HCT116 (cell line): Measurements from ENCODE around the gene SYNDIG1. TPM values are rescaled to one million over a fixed set of nuclear protein-coding genes. Genes with fewer than 3 reads are reported as not detected.

Experiments used
- ATAC-seq: fragments of 200-7000 bp; cut with Tn5 transposase; 2 replicates; pipeline ENCODE4 v1.9.1; 2020; ENCODE audit warnings: mild to moderate bottlenecking, moderate library complexity
- BruUV-seq: library from RNA; stranded (reverse); fragments of 400-500 nt; replicated peaks from 2 replicates; lab custom pipeline; 2021; lab: Mats Ljungman, UMichigan
- CTCF ChIA-PET: fragments of 300-600 bp; sonication (Branson Sonifier 250); formaldehyde crosslinking; loops from one replicate; lab custom pipeline; 2021; ENCODE audit warnings: antibody characterized with exemption; lab: Charles Lee
- POLR2A ChIA-PET: fragments of 300-600, 350-600 bp; sonication (Branson Sonifier 250); formaldehyde crosslinking; loops from one replicate; lab custom pipeline; 2021; ENCODE audit warnings: antibody characterized with exemption; lab: Charles Lee
- RAD21 ChIA-PET, 2 experiments: fragments of 300-600 bp; sonication (Branson Sonifier 250); formaldehyde crosslinking; loops; one replicate each; lab custom pipeline; 2023; ENCODE audit warnings: low total read pairs in 2 of 2; ENCODE audit not compliant: uncharacterized antibody in 2 of 2, unreplicated experiment in 2 of 2, low non-redundant PET in 1 of 2; lab: Charles Lee
- DNase-seq: peaks from one replicate; pipeline ENCODE4 v3.0.0-alpha.2; 2010; ENCODE audit warnings: low read depth, low spot score
- H2AFZ ChIP-seq: fragments of 200-600 bp; shearing (Covaris generic), sonication (generic); 2 replicates; pipeline ENCODE4 v1.6.1; 2017; ENCODE audit warnings: low read depth, mixed run types, mixed read lengths, antibody characterized with exemption, low read length; ENCODE audit not compliant: poor library complexity, severe bottlenecking
- H3K27ac ChIP-seq: 2 replicates; pipeline ENCODE4 v1.5.1; 2012; ENCODE audit warnings: low read depth, low read length
- H3K27me3 ChIP-seq: fragments of 200-600 bp; sonication (generic); 2 replicates; pipeline ENCODE4 v1.6.1; 2016; ENCODE audit warnings: mixed run types, low read length, mixed read lengths; ENCODE audit not compliant: insufficient read depth
- H3K36me3 ChIP-seq, 2 experiments: fragments of 200-500 bp in 1 of 2; fragments of 200-600 bp in 1 of 2; sonication (Bioruptor generic) in 1 of 2; sonication (generic) in 1 of 2; 2 replicates each; pipeline versions ENCODE4 v1.5.1 to v1.6.1; 2014 to 2016; ENCODE audit warnings: low read length in 2 of 2, inconsistent platforms in 1 of 2, mixed read lengths in 1 of 2, mixed run types in 1 of 2; ENCODE audit not compliant: insufficient read depth in 2 of 2, control insufficient read depth in 1 of 2
- H3K4me1 ChIP-seq, 2 experiments: fragments of 200-600 bp in 1 of 2; sonication (generic) in 1 of 2; 2 replicates each; pipeline versions ENCODE4 v1.5.1 to v1.6.1; 2012 to 2017; ENCODE audit warnings: low read length in 2 of 2, inconsistent platforms in 1 of 2, mild to moderate bottlenecking in 1 of 2, mixed read lengths in 1 of 2, mixed run types in 1 of 2, moderate library complexity in 1 of 2; ENCODE audit not compliant: insufficient read depth in 2 of 2, control insufficient read depth in 1 of 2
- H3K4me2 ChIP-seq: fragments of 200-600 bp; sonication (generic); 2 replicates; pipeline ENCODE4 v1.6.1; 2017; ENCODE audit warnings: mixed run types, low read length, mixed read lengths
- H3K4me3 ChIP-seq, 2 experiments: fragments of 200-600 bp in 1 of 2; sonication (generic) in 1 of 2; replicated peaks in 1 of 2; 2 replicates each; pipeline ENCODE4 v1.5.1; 2011 to 2016; ENCODE audit warnings: low read length in 2 of 2, control low read depth in 1 of 2, low read depth in 1 of 2, mild to moderate bottlenecking in 1 of 2, mixed read lengths in 1 of 2, mixed run types in 1 of 2
- H3K79me2 ChIP-seq: fragments of 200-600 bp; sonication (generic); 2 replicates; pipeline ENCODE4 v1.6.1; 2017; ENCODE audit warnings: mild to moderate bottlenecking, mixed run types, low read length, moderate library complexity, mixed read lengths; ENCODE audit not compliant: insufficient read depth
- H3K9ac ChIP-seq: fragments of 200-600 bp; sonication (generic); 2 replicates; pipeline ENCODE4 v1.6.1; 2016; ENCODE audit warnings: low read length, mixed read lengths
- H3K9me2 ChIP-seq: fragments of 200-600 bp; sonication (generic), shearing (Covaris generic); 2 replicates; pipeline ENCODE4 v1.6.1; 2017; ENCODE audit warnings: mixed run types, mild to moderate bottlenecking, moderate library complexity; ENCODE audit not compliant: insufficient read depth
- H3K9me3 ChIP-seq, 2 experiments: fragments of 200-500 bp in 1 of 2; fragments of 200-600 bp in 1 of 2; sonication (Bioruptor generic) in 1 of 2; sonication (generic) in 1 of 2; 2 replicates each; pipeline ENCODE4 v1.6.1; 2014 to 2017; ENCODE audit warnings: low read length in 2 of 2, mixed read lengths in 2 of 2, inconsistent platforms in 1 of 2, low read depth in 1 of 2, mild to moderate bottlenecking in 1 of 2, mixed run types in 1 of 2, moderate library complexity in 1 of 2; ENCODE audit not compliant: control insufficient read depth in 1 of 2, insufficient read depth in 1 of 2
- H4K20me1 ChIP-seq: fragments of 200-600 bp; sonication (generic), shearing (Covaris generic); 2 replicates; pipeline ENCODE4 v1.6.1; 2017; ENCODE audit warnings: mixed run types, mild to moderate bottlenecking, moderate library complexity; ENCODE audit not compliant: insufficient read depth
- CBX3 ChIP-seq: IDR thresholded peaks from 2 replicates; pipeline ENCODE4 v1.6.1; 2012; ENCODE audit warnings: low read depth
- ELF1 ChIP-seq: IDR thresholded peaks from 2 replicates; pipeline ENCODE4 v1.6.1; 2012; ENCODE audit warnings: low read depth, borderline replicate concordance
- FOSL1 ChIP-seq: IDR thresholded peaks from 2 replicates; pipeline ENCODE4 v1.6.1; 2012; ENCODE audit warnings: low read depth
- MAX ChIP-seq: IDR thresholded peaks from 2 replicates; pipeline ENCODE4 v1.6.1; 2012
- POLR2AphosphoS5 ChIP-seq: IDR thresholded peaks from 2 replicates; pipeline ENCODE4 v1.6.1; 2011; ENCODE audit warnings: mild to moderate bottlenecking, low read depth, low read length, moderate library complexity
- RAD21 ChIP-seq: IDR thresholded peaks from 2 replicates; pipeline ENCODE4 v1.6.1; 2012; ENCODE audit warnings: low read depth, mild to moderate bottlenecking
- REST ChIP-seq: IDR thresholded peaks from 2 replicates; pipeline ENCODE4 v1.6.1; 2012; ENCODE audit warnings: low read depth
- SIN3A ChIP-seq: IDR thresholded peaks from 2 replicates; pipeline ENCODE4 v1.6.1; 2012; ENCODE audit warnings: low read depth
- SP1 ChIP-seq: IDR thresholded peaks from 2 replicates; pipeline ENCODE4 v1.6.1; 2012; ENCODE audit warnings: low read depth
- SRF ChIP-seq: IDR thresholded peaks from 2 replicates; pipeline ENCODE4 v1.6.1; 2012; ENCODE audit warnings: low read depth
- TCF7L2 ChIP-seq: IDR thresholded peaks from 2 replicates; pipeline ENCODE4 v1.7.0; 2011; ENCODE audit warnings: borderline replicate concordance, inconsistent platforms; ENCODE audit not compliant: insufficient read depth, insufficient read length; ENCODE audit errors: extremely low read depth
- YY1 ChIP-seq: IDR thresholded peaks from 2 replicates; pipeline ENCODE4 v1.6.1; 2011; ENCODE audit warnings: low read length, low read depth, moderate library complexity, mild to moderate bottlenecking; ENCODE audit not compliant: insufficient replicate concordance; ENCODE audit errors: extremely low read depth
- ZFX ChIP-seq: fragments of 450-650 bp; IDR thresholded peaks from 2 replicates; pipeline ENCODE4 v1.6.1; 2017
- intact Hi-C: fragments of 100-400 bp; cut with micrococcal nuclease; formaldehyde crosslinking; loops from 2 replicates; pipeline ENCODE4 v1.10.0; 2022
- total RNA-seq: library from RNA; stranded (reverse); gene quantifications from one replicate; pipeline ENCODE4 v1.2.1, GENCODE V29; 2021; ENCODE audit not compliant: unreplicated experiment
- TF ChIP-seq, protein P1 (sequence below), 3 experiments: fragments of 200-600 bp in 1 of 3; sonication (generic) in 1 of 3; IDR thresholded peaks in 2 of 3; conservative IDR thresholded peaks in 1 of 3; 2 replicates each; pipeline ENCODE4 v1.5.1; 2012 to 2017; ENCODE audit warnings: low read depth in 2 of 3, low read length in 2 of 3, antibody characterized with exemption in 1 of 3, borderline replicate concordance in 1 of 3, control low read depth in 1 of 3, mild to moderate bottlenecking in 1 of 3, mixed read lengths in 1 of 3, mixed run types in 1 of 3, moderate library complexity in 1 of 3; ENCODE audit not compliant: insufficient read depth in 1 of 3

The SYNDIG1 gene
- total RNA-seq, 1 experiment from 2014 or later: not detected

- Histone ChIP-seq H3K27me3 (peaks cover 19% of the 10 kb centered on the region), H4K20me1 (no peaks in the 10 kb centered on the region), H3K4me3 (no peak overlapping the region), H3K4me2 (no peak overlapping the region), H3K27ac (no peak overlapping the region), H3K9me3 (no peaks in the 10 kb centered on the region), H3K4me1 (no peaks in the 10 kb centered on the region), H2AFZ (no peak overlapping the region), H3K79me2 (no peaks in the 10 kb centered on the region), H3K36me3 (no peaks in the 10 kb centered on the region), H3K9ac (no peak overlapping the region), H3K9me2 (no peaks in the 10 kb centered on the region)
- DNase-seq: no peak
- ChIA-PET CTCF (no interaction called here), POLR2A (no interaction called here), RAD21 (no interaction called here)
- ATAC-seq: no peak
- TF ChIP-seq SRF: no peak
- TF ChIP-seq FOSL1: no peak
- TF ChIP-seq SP1: no peak
- TF ChIP-seq TCF7L2: no peak
- BruUV-seq: no TSS peak
- intact Hi-C loops: loop anchor here (10.0 kb wide), 1 partner anchor 57 kb away; no protein-coding TSS in a partner anchor
These were observed 32.5 kb downstream of the SYNDIG1 start for GRCh38 chr20:24501764-24502556.

GRCh38 chr20:24502661-24503060 is 33.2 kb downstream of the SYNDIG1 start:
- ChIA-PET POLR2A (no interaction called here), RAD21 (no interaction called here), CTCF (no interaction called here)
- Histone ChIP-seq H3K4me1 (no peaks in the 10 kb centered on the region), H3K79me2 (no peaks in the 10 kb centered on the region), H2AFZ (no peak overlapping the region), H4K20me1 (no peaks in the 10 kb centered on the region), H3K36me3 (no peaks in the 10 kb centered on the region), H3K27me3 (peaks cover 19% of the 10 kb centered on the region), H3K9me2 (no peaks in the 10 kb centered on the region), H3K4me3 (no peak overlapping the region), H3K4me2 (no peak overlapping the region), H3K27ac (no peak overlapping the region), H3K9me3 (no peaks in the 10 kb centered on the region), H3K9ac (no peak overlapping the region)
- intact Hi-C loops: loop anchor here (10.0 kb wide), 1 partner anchor 58 kb away; no protein-coding TSS in a partner anchor
- DNase-seq: no peak
- no TSS peak for BruUV-seq
- ATAC-seq: no peak
- TF ChIP-seq, protein P1, sequence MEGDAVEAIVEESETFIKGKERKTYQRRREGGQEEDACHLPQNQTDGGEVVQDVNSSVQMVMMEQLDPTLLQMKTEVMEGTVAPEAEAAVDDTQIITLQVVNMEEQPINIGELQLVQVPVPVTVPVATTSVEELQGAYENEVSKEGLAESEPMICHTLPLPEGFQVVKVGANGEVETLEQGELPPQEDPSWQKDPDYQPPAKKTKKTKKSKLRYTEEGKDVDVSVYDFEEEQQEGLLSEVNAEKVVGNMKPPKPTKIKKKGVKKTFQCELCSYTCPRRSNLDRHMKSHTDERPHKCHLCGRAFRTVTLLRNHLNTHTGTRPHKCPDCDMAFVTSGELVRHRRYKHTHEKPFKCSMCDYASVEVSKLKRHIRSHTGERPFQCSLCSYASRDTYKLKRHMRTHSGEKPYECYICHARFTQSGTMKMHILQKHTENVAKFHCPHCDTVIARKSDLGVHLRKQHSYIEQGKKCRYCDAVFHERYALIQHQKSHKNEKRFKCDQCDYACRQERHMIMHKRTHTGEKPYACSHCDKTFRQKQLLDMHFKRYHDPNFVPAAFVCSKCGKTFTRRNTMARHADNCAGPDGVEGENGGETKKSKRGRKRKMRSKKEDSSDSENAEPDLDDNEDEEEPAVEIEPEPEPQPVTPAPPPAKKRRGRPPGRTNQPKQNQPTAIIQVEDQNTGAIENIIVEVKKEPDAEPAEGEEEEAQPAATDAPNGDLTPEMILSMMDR (IDR thresholded peaks at IDR 0.05 in 2 of 3, conservative IDR thresholded peaks at IDR 0.05 in 1 of 3; ENCODE audit: borderline replicate concordance in 1 of 3, insufficient read depth in 1 of 3, low read depth in 2 of 3, low read length in 2 of 3): no peak
- TF ChIP-seq ELF1 (no peak), CBX3 (no peak), POLR2AphosphoS5 (no peak), YY1 (no peak), REST (no peak), SIN3A (no peak), MAX (no peak), RAD21 (no peak), ZFX (no peak)
